HepG2 (cell line): Measurements from ENCODE around the gene GNG7. TPM values are rescaled to one million over a fixed set of nuclear protein-coding genes. Genes with fewer than 3 reads are reported as not detected.

Source experiments
- AKAP8 ChIP-seq: sonication (generic); formaldehyde crosslinking; IDR thresholded peaks from 2 replicates; pipeline ENCODE4 v1.5.1; 2020; ENCODE audit warnings: mild to moderate bottlenecking, missing genetic modification reagents
- CHCHD3 ChIP-seq: sonication (generic); formaldehyde crosslinking; IDR thresholded peaks from 2 replicates; pipeline ENCODE4 v1.8.0; 2022; ENCODE audit warnings: mild to moderate bottlenecking, missing genetic modification reagents, moderate library complexity
- DNMT3B ChIP-seq: conservative IDR thresholded peaks from 2 replicates; pipeline ENCODE4 v1.6.1; 2016; ENCODE audit warnings: missing biosample characterization, control low read depth
- KDM4B ChIP-seq: sonication (generic); formaldehyde crosslinking; IDR thresholded peaks from 2 replicates; pipeline ENCODE4 v1.4.0; 2020; ENCODE audit warnings: missing genetic modification reagents
- MIER2 ChIP-seq: IDR thresholded peaks from 2 replicates; pipeline ENCODE4 v1.6.1; 2016; ENCODE audit warnings: missing biosample characterization, missing genetic modification reagents
- MTF1 ChIP-seq: sonication (generic); formaldehyde crosslinking; IDR thresholded peaks from 2 replicates; pipeline ENCODE4 v1.5.0; 2020; ENCODE audit warnings: missing genetic modification reagents
- NONO ChIP-seq, 2 experiments: fragments of 450-650 bp in 1 of 2; sonication (generic) in 1 of 2; formaldehyde crosslinking in 1 of 2; IDR thresholded peaks in 1 of 2; conservative IDR thresholded peaks in 1 of 2; 2 replicates each; pipeline versions ENCODE4 v1.6.1 to v1.8.0; 2017 to 2022; ENCODE audit warnings: mild to moderate bottlenecking in 1 of 2, missing genetic modification reagents in 1 of 2, moderate library complexity in 1 of 2
- PAF1 ChIP-seq: IDR thresholded peaks from 2 replicates; pipeline ENCODE4 v1.6.1; 2016; ENCODE audit warnings: missing genetic modification reagents, missing compliant biosample characterization
- PHF8 ChIP-seq: sonication (generic); formaldehyde crosslinking; IDR thresholded peaks from 2 replicates; pipeline ENCODE4 v1.5.0; 2020; ENCODE audit warnings: missing genetic modification reagents
- RXRB ChIP-seq: IDR thresholded peaks from 2 replicates; pipeline ENCODE4 v1.6.1; 2016; ENCODE audit warnings: borderline replicate concordance, missing genetic modification reagents, missing compliant biosample characterization
- STAT6 ChIP-seq: sonication (generic); formaldehyde crosslinking; IDR thresholded peaks from 2 replicates; pipeline ENCODE4 v1.4.0; 2020; ENCODE audit warnings: missing genetic modification reagents, mild to moderate bottlenecking, borderline replicate concordance
- ZKSCAN8 ChIP-seq: IDR thresholded peaks from 2 replicates; pipeline ENCODE4 v1.6.1; 2016; ENCODE audit warnings: borderline replicate concordance, missing genetic modification reagents, missing compliant biosample characterization
- ZMYM2 ChIP-seq: sonication (generic); formaldehyde crosslinking; IDR thresholded peaks from 2 replicates; pipeline ENCODE4 v1.8.0; 2022; ENCODE audit warnings: mild to moderate bottlenecking, missing genetic modification reagents
- ZNF276 ChIP-seq: sonication (generic); formaldehyde crosslinking; IDR thresholded peaks from 2 replicates; pipeline ENCODE4 v1.4.0; 2020; ENCODE audit warnings: mild to moderate bottlenecking, low read depth, missing genetic modification reagents
- ZNF30 ChIP-seq: sonication (generic); formaldehyde crosslinking; IDR thresholded peaks from 2 replicates; pipeline ENCODE4 v1.5.0; 2020; ENCODE audit warnings: mild to moderate bottlenecking, missing genetic modification reagents
- ZNF512B ChIP-seq: sonication (generic); formaldehyde crosslinking; IDR thresholded peaks from 2 replicates; pipeline ENCODE4 v1.5.1; 2020; ENCODE audit warnings: missing genetic modification reagents, mild to moderate bottlenecking, borderline replicate concordance
- ZNF746 ChIP-seq: sonication (generic); formaldehyde crosslinking; IDR thresholded peaks from 2 replicates; pipeline ENCODE4 v1.8.0; 2022; ENCODE audit warnings: mild to moderate bottlenecking, missing genetic modification reagents
- ZSCAN5A ChIP-seq: sonication (generic); formaldehyde crosslinking; IDR thresholded peaks from 2 replicates; pipeline ENCODE4 v1.8.0; 2022; ENCODE audit warnings: mild to moderate bottlenecking, missing genetic modification reagents, borderline replicate concordance
- polyA plus RNA-seq, 8 experiments: library from polyadenylated mRNA; depleted of rRNA in 3 of 8; stranded (reverse) in 7 of 8; unstranded in 1 of 8; fragments of >200 nt; fragmentation: Illumina TruSeq in 4 of 8; extraction: Trizol in 4 of 8; gene quantifications; 2 replicates each; pipeline versions ENCODE4 v1.2.1 to v1.2.3, GENCODE V29; 2011 to 2016; ENCODE audit warnings: low read depth in 4 of 8, missing spikeins in 1 of 8, mixed read lengths in 1 of 8; ENCODE audit not compliant: insufficient read depth in 1 of 8
- total RNA-seq, 5 experiments: library from RNA; depleted of rRNA; stranded (reverse); fragments of >200 nt; fragmentation: Illumina TruSeq; extraction: Trizol; gene quantifications; 2 replicates each; pipeline ENCODE4 v1.2.3, GENCODE V29; 2016; ENCODE audit warnings: low read depth in 1 of 5

Gene GNG7
- total and polyA plus RNA-seq, 2 of the 13 experiments (the other 11 are each of a cell fraction or from before 2014, with no cell fraction given), result 1.4 to 3.3 TPM

GRCh38 chr19:2475702-2476450 lies 226.6 kb downstream of the GNG7 start, which contains the start of gene GADD45B (continued):
- 0 out of 2 replicates have a peak, but pooled peaks have one; percentile 54 for TF ChIP-seq ZNF276
- TF ChIP-seq ZNF30, result no peak
- TF ChIP-seq CHCHD3 (CRISPR knock-in tag), result no peak
- TF ChIP-seq MTF1 (CRISPR knock-in tag), result no peak; the same call in 1 of the 2 replicates
- TF ChIP-seq AKAP8, result no peak
- TF ChIP-seq ZNF746 (CRISPR knock-in tag), result peak; percentile 71
- no peak for TF ChIP-seq PAF1 (CRISPR knock-in tag)
- no peak for TF ChIP-seq NONO (IDR thresholded peaks at IDR 0.05)
- TF ChIP-seq NONO (CRISPR knock-in tag; conservative IDR thresholded peaks at IDR 0.05), result peak; percentile 57
- TF ChIP-seq ZNF512B (CRISPR knock-in tag), result no peak
- TF ChIP-seq RXRB (CRISPR knock-in tag), result peak; percentile 63
- peak; percentile 90 for TF ChIP-seq DNMT3B
- 0 out of 2 replicates have a peak, but pooled peaks have one; percentile 47 for TF ChIP-seq ZKSCAN8
- TF ChIP-seq PHF8 (CRISPR knock-in tag), result peak; percentile 67; the same call in 1 of the 2 replicates
- no peak for TF ChIP-seq MIER2 (CRISPR knock-in tag)
- TF ChIP-seq KDM4B (CRISPR knock-in tag), result peak; percentile 72; the same call in 1 of the 2 replicates
- no peak for TF ChIP-seq ZSCAN5A (CRISPR knock-in tag)
- TF ChIP-seq ZMYM2 (CRISPR knock-in tag), result no peak
- TF ChIP-seq STAT6 (CRISPR knock-in tag), result no peak
